ENCODE data around the gene A1BG.
"Not testable (repeated sequence)": the region's sequence is repeated elsewhere in the genome, so short reads cannot be mapped to it uniquely, and the experiment has no call there.

A1BG gene

GRCh38 chr19:58385891-58386575 is 32.7 kb upstream of the A1BG start:
- peak in 2 of 3 experiments; percentile 38 to 53 for DNase-seq

- no peak for DNase-seq
These were observed 32.1 kb upstream of the A1BG start for GRCh38 chr19:58385313-58385890.

GRCh38 chr19:58382997-58383603 is 29.8 kb upstream of the A1BG start:
- no peak for DNase-seq

GRCh38 chr19:58381460-58382212 is 28.3 kb upstream of the A1BG start:
- DNase-seq = no peak

- peak; percentile 98 to 100 (median 100) for DNase-seq
These were observed 27.6 kb upstream of the A1BG start, which contains the start of gene ZNF837 for GRCh38 chr19:58380662-58381459. TSS of gene ZNF837 (minus strand) at chr19:58381030. CDS start at chr19:58369332, 11,698 bp downstream.

GRCh38 chr19:58380037-58380661 is 26.9 kb upstream of the A1BG start:
- DNase-seq = no peak

- DNase-seq = no peak
These were observed 26.0 kb upstream of the A1BG start for GRCh38 chr19:58379246-58379645.

GRCh38 chr19:58376724-58377123 is 23.4 kb upstream of the A1BG start:
- DNase-seq = not testable (repeated sequence)

- no peak for DNase-seq
These were observed 20.9 kb upstream of the A1BG start for GRCh38 chr19:58374200-58374599.

- DNase-seq = no peak
These were observed 19.2 kb upstream of the A1BG start for GRCh38 chr19:58372311-58373133.

- DNase-seq = no peak
These were observed 15.5 kb upstream of the A1BG start for GRCh38 chr19:58368561-58369360.

- no peak for DNase-seq
These were observed 14.6 kb upstream of the A1BG start for GRCh38 chr19:58367698-58368454.

GRCh38 chr19:58366585-58367430 is 13.5 kb upstream of the A1BG start:
- DNase-seq = no peak

GRCh38 chr19:58364146-58364545 is 10.9 kb upstream of the A1BG start:
- DNase-seq = no peak

GRCh38 chr19:58362272-58362994 is 9.1 kb upstream of the A1BG start, which contains the start of gene ZNF497:
TSS of gene ZNF497 (minus strand) at chr19:58362751. CDS start at chr19:58357635, 5,116 bp downstream.
- DNase-seq = peak; percentile 98

GRCh38 chr19:58361900-58362271 is 8.6 kb upstream of the A1BG start:
- DNase-seq = peak in 1 of 3 experiments; percentile 79

- no peak for DNase-seq
These were observed 4.3 kb upstream of the A1BG start for GRCh38 chr19:58357481-58358145.
